Activated CD4-positive, alpha-beta T cell treated with anti-CD3 and anti-CD28 coated beads, Interleukin-10, Interleukin-2, amounts not matched to agents 100 ng/mL and 50 ng/mL, durations not matched to agents 16 hours and 8 hours (primary cell): ENCODE measurements around the gene CSNK1G1.
"Not testable (repeated sequence)": the region's sequence is repeated elsewhere in the genome, so short reads cannot be mapped to it uniquely, and the experiment has no call there.

Source experiments
- DNase-seq: peaks from one replicate; pipeline ENCODE4 v3.0.0-alpha.2; 2020

Gene CSNK1G1

DNA sequence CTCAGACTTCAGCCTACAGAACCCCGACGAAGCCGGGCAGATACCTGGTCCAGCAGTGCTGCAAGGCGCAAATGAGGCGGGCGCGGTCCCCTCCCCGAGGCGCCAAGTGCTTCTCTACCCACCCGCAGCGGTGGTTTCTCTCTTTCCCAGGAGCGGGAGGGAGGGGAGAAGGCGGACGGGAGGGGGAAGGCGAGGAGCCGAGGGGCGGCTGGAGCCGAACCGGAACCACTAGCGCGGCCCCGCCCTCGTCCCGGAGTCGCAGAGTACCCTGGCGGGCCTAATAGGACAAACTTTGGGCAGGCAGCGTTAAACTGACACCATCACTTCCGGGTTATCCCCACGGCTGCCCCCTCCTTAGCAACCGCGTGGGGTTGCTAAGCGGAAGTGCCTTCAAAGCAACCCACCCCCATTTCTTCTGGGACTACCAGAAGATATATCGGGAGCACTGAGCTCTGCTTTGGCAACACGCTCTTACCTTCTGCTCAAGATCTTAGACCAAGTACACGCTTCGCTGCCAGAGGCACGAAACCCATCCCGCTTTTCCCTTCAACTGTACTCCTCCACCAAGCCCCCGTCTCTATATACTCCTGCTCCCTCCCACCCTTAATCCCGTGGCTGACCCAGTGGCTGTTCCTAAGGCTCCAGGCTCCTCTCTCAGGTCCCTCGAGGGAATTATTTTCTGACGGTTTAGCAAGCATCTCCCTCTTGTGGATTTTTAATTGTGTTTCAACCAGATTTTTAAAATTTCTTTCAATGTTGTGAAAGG, at the start of gene CSNK1G1:
Gene CSNK1G1 (minus strand): TSS at position 230 of the 766 bp plus-strand sequence. CDS start 55,674 bp downstream, outside the sequence.
- peak; percentile 96 for DNase-seq

DNA sequence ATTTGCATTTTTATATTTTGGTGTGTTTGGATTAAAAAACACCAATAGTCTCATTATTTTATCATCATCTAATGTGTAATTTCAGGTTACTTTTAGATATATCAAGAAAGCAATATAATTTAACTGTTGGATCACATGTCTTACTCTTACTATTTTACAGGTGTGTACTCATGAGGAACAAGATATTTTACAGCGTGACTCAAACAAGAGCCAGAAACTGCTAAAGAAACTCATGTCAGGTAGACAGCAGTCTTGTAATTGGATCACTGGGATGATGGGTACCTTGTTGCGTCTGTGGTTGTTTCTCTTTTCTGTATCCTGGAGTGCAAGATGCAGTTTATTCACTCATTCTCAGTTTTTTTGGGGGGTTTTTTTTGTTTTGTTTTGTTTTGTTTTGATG, 44.6 kb upstream of the CSNK1G1 start:
- DNase-seq: no peak

DNA sequence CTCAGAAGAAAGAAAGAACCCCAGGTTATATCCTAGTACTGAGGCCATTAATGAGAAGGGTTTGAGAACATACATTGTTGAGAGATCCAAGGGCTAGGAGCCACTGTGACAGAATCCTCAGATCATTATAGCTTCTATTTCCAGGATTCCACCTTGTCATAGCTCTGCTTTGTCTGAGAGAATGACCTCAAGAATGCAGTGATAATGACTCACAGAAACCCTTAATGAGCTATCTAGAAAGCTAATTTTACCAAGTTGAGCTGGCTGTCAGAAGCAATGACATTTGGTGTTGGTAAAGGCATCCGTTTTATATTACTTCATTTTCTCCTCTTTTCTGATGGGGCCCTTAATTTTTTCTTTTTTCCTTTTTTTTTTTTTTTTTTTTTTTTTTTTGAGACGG, 42.6 kb upstream of the CSNK1G1 start:
- no peak for DNase-seq

DNA sequence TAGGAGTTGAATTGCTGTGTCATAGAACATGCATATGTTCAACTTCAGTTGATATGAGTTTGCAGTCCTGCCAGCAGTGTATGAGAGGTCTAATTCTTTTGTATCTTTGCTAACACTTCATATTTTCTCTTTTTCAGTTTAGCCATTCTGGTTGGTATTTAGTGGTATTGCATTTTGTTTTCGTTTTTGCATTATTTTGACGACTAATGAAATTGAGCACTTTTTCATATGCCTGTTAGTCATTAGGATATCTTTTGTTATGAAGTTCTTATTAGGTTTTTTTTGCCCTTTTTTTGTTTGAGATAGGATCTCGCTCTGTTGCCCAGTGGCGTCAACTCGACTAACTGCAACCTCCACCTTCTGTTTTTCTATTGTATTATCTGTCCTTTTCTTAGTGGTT, 40.8 kb upstream of the CSNK1G1 start:
- DNase-seq: no peak

DNA sequence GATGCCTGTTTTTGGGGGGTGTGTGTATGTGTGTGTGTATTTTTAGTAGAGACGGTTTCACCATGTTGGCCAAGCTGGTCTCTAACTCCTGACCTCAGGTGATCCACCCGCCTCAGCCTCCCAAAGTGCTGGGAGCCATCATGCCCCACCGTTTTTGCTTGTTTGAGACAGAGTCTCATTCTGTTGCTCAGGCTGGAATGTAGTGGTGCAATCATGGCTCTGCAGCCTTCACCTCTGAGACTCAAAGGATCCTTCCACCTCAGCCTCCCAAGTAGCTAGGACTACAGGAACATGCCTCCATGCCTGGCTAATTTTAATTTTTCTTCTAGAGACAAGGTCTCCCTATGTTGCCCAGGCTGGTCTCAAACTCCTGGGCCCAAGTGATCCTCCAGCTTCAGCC, 36.5 kb upstream of the CSNK1G1 start:
- not testable (repeated sequence) for DNase-seq

DNA sequence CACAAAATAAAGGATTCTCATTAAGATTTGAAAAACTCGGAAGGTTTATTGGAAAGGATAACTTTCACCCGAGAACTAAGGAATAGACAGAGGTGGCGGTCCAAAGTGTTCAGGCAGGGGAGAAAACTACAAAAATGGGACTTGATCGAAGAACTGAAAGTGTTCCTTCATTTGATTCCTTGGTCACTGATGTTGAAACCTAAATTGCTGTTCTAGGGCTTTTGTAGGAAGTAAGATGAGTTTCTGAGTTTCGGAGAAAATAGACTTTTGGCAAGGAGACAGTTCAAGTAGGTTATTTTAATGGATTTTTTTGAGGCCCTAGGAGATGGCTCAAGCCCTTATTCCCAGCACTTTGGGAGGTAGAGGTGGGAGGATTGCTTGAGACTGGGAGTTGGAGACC, 33.1 kb upstream of the CSNK1G1 start:
- no peak for DNase-seq

DNA sequence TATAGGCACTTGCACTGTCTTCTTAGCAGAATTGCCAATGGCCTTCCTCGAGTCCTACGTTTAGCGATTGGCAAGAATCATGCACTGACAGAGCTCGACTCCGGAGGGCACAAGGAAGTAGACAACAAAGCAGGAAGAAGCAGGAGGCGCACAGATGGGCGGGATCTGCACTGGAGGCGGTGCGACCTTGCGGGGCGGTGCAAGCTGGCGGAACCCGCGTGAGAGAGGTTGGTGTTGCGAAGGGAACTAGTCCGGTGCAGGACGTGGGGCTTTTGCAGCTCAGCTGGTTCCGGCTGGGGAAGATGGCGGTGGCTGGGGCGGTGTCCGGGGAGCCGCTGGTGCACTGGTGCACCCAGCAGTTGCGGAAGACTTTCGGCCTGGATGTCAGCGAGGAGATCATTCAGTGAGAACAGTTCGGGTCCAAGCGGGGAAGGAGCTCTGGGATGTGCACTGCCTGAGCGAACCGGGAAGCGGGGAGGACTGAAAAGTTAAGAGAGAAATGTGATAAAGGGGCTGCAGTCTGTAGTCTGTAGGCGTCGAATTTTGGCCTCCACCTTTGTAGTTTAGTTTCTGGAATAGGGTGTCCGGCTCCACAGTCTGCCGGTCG, 31.7 kb upstream of the CSNK1G1 start, which contains the start of gene TRIP4:
Gene TRIP4 (plus strand): TSS at position 275 of the 607 bp plus-strand sequence. CDS start 28 bp downstream, at position 303.
- peak; percentile 98 for DNase-seq

DNA sequence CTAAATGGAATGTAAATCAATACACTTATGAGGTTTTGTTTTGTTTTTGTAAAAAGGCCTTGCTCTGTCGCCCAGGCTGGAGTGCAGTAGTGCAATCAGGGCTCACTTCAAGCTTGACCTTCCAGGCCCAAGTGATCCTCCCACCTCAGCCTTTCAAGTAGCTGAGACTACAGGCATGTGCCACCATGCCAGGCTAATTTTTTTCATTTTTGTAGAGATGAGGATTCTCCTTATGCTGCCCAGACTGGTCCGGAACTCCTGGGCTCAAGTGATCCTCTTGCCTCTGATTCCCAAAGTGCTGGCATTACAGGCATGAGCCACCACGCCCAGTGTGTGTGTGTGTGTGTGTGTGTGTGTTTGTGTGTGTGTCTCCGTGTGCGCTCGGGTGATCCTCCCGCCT, 30.3 kb upstream of the CSNK1G1 start:
- no peak for DNase-seq

DNA sequence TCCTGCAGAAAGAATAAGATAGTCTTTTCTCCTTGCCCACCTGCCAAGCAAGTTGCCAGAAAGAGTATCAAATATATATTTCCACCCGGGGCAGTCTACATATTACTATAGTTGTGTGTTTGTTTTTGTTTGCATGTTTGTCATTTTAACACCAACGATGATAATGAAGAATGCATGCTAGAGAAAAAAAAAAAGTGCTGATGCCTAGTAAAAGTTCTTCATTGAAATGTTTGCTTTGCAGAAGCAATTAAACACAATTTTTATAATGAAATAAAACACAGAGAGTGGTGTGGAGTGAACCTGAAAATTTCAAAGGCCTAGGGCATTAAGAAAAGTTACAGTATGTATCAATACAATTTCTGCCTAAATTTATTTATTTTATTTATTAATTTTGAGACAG, 27.8 kb upstream of the CSNK1G1 start:
- no peak for DNase-seq

DNA sequence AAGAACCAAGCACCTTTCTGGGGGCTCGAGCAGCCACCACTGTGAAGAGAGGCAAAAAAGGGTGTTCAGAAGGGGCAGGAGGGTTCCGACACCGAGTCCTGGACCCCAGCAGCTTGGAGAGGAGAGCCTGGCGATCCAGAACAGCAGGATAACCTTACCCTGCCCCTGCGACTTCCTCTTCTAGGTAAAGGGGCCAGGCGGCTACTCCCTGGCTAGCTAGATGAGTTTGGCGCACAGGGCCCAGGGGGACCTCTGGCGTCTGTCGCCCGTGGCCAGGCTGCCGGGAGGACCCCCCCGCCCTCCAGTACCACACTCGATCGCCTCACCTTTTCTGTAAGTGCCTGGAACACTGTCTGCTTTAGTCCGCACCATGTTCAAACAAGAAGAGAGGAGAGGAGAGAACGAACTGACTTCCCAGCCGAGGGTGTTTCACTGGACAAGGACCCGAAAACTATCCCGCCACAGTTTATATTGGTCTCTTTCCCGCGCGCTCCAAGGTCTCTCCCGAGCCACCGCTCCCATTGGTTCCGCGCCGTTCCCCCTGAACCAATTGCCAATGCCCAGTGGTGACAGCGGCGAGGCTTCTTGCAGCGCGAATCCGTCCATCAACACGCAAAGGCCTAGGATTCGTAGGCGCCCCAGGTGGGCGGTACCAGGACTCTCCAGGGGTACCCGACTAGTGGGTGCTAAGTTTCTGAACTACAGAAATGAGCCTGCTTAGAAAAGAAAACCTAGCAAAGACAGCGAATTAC, 25.2 kb upstream of the CSNK1G1 start, which contains the start of gene PCLAF:
Gene PCLAF (minus strand): TSS at position 442 of the 752 bp plus-strand sequence. CDS start 70 bp downstream, at position 372.
- DNase-seq: peak; percentile 99

DNA sequence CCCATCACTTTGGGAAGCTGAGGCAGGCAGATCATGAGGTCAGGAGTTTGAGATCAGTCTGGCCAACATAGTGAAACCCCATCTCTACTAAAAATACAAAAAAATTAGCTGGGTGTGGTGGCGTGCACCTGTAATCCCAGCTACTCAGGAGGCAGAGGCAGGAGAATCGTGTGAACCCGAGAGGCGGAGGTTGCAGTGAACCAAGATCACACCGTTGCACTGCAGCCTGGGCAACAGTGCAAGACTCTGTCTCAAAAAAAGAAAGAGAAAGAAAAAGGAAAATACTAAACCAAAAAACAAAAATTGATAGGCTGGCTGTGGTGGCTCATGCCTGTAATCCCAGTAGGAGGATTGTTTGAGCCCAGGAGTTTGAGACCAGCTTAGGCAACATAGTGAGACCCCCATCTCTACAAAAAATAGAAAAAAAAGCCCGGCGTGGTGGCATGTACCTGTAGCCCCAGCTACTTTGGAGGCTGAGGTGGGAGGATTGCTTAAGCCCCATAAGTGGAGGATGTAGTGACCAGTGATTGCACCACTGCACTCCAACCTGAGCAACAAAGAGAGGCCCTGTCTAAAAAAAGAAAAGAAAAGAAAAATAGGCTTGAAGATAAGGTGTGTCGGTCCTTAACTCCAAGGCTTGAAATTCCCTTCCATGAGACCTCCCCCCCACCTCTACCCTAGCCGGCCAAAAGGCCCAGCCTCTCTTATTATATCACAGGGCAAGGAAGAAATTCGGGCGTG, 24.3 kb upstream of the CSNK1G1 start:
- not testable (repeated sequence) for DNase-seq

DNA sequence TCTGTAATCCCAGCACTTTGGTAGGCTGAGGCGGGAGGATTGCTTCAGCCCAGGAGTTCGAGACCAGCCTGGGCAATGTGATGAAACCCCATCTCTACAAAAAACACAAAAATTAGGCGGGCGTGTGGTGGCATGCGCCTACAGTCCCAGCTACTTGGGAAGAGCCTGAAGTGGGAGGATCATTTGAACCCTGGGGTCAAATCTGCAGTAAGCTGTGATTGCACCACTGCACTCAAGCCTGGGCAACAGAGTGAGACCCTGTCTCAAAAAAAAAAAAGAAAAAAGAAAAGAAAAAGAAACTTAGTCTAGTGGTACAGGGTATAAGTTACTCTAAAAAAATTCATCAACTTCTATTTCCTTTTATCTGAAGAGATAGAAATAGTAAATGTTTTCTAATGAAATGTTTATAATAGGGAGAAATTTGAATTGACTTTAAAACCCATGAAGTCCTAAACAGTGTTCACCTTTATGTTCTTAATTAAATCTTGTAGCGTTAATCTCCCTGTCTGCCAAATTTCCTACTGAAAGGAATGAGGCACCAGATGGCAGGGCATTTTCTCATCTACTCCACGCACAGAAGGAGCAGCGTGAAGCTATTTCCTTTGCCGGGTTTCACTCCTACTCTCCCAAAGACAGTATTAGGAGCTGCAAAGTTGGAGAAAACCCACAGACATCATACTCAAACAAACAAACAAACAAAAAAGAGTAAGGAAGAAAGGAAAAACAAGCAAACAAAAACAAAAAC, 23.4 kb upstream of the CSNK1G1 start:
- DNase-seq: no peak

DNA sequence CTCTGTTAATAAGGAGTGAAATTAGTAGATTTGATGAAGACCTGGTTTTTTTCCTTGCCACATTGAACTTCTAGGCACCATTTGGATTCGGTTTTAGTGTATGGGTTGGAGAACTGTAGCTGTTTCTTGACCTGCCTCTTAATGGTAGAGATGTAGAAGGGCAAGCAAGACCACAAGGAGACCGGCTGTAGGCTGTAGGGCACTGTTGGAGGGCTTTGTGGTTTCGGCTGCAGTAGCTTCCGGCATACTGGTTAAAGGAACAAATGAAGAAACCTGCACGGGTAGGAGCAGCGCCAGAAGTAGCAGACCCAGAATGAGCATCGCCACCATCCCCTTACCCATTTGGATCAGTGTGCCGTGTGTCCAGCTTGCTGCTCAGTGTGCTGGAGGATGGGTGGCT, 17.4 kb upstream of the CSNK1G1 start:
- no peak for DNase-seq

DNA sequence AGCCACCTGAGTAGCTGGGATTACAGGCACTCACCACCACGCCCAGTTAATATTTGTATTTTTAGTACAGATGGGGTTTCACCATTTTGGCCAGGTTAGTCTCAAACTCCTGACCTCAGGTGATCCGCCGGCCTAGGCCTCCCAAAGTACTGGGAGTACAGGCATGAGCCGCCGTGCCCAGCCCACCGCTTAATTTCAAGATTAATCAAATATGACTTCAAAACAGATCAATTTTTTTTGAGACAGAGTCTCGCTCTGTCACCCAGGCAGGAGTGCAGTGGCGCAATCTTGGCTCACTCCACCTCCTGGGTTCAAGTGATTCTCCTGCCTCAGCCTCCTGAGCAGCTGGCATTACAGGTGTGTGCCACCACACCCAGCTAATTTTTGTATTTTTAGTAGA, 15.4 kb upstream of the CSNK1G1 start:
- not testable (repeated sequence) for DNase-seq

DNA sequence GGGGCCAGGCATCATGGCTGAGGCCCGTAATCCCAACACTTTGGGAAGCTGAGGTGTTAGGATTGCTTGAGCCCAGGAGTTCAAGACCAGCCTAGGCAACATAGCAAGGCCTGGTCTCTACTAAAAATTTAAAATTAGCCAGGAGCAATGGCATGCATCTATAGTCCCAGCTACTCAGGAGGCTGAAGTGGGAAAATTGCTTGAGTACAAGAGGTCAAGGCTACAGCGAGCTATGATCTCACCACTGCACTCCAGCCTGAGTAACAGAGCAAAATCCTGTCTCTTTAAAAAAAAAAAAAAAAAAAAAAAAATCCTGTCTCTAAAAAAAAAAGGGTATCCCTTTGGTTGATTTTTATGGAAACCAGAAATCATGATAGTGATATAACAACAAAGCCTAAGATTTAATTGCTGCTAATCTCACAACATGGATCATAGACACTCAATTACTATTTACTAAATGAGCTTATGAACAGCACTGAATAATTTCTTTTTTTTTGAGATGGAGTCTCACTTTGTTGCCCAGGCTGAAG, 13.2 kb upstream of the CSNK1G1 start:
- no peak for DNase-seq

DNA sequence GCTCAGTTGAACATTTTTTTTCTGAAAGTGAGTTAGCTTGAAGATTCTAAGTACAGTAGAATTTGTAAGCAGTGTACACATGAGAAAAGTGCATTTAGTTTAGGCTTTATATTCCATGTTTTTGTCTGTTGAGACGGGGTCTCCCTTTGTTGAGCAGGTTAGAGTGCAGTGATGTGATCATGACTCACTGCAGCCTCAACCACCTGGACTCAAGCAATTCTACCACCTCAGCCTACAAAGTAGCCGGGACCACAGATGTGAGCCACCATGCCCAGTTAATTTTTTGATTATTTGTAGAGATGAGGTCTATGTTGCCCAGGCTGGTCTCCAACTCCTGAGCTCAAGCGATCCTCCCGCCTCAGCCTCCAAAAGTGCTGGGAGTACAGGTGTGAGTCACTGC, 5.3 kb upstream of the CSNK1G1 start:
- DNase-seq: no peak

DNA sequence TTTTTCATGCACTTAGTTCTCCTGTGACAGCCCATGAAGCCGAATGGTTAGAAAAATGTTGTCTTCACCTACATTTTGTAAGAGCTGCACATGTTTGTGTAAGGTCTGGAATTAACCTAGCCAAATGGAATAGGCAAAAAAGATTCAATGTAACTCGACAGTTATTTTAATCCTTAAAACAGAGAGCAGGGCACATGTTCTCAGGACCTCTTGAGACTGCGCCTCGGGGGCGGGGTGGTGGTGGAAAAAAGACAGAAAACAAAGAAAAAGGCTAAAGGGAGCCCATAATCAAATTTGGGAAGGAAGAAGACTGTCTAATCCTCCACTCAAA, 702 bp upstream of the CSNK1G1 start:
- no peak for DNase-seq

DNA sequence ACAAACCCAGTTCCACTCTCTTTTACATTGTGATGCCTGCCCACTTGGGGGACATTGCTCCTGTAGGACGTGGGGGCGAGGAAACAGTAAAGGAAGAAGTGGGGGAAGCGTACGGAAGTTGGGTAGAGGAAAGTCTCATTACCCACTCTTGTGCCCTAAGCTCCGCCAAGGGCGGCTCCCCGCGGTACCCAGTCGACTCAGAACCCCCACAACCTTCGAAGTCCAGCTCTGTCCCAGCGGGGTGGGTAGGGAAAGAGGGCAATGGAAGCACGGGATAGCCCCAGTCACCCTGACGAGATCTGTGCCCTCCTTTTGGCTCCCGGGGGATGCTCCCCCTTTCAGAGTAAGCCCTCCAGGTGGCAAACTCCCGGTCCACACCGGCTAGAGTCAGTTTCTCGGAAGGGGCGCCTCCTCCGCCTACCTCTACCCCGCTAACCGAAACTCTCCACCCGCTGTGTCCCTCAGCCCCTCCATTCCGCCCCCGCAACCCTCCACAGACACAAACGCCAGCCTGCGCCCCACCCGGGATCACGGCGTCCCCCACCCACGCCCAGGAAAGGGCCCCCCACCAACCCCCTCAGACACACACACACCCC, 527 bp downstream of the CSNK1G1 start:
- peak; percentile 32 for DNase-seq

DNA sequence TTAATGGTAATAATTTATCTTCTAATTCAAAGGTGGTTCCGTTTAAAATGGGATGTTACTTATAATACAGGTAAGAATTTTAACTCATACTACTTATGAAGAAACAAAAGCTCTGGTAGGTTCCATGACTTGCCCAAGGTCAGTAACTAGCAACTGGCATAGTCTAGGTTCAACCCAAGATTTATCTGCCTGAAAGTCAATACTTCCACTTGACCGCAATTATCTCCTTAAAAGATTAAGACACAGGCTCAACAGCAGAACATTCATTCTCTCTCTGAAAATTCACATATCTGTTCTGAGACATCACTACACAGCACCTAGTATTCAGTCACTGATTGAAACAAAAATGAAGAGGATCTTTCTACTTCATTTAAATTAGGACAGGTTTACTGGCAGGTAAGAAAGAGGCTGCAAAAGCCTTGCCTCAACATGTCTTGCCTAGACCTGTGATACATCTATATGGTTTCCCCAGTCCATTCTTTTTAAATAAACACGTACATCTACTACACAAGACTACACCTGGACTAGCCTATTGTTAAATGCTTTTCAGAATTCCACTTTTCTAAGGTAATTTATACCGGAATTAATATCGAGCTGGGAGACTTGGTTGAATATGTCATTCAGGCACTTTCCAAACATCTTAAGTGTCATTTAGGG, 1.2 kb downstream of the CSNK1G1 start:
- no peak for DNase-seq

DNA sequence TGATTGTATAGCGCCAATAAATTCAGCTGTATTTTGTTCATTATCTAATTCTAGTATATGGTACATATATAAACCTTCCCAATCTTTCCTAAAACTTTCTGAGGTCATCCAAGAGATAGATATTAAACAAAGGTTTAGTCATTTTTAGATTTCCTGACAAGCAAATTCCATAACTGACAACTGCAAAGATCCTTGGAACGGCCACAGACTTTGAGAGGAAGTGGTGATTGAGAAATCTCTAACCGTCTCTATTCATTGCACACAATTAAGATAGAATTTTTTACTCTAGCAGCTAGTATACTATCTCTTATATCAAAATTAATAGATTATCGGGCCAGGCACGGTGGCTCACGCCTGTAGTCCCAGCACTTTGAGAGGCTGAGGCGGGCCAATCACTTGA, 4.7 kb downstream of the CSNK1G1 start:
- no peak for DNase-seq

DNA sequence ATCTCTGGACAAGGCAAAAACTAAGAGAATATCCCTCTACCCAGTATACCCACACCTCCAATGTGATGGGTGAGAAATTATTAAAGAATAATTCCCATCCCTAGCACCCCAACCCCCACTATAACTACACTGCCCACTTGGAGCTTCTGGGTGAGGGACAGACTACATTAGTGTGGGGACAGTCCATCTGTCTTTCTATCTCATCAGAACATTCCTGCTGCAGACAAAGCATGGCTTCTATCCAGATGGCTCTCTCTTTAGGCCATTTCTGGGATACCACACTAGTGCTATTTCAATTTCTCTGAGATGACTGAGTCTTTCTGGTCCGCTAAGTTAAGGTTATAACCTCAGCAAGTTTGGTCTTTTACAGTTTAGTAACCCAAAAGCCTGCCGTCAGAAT, 6.6 kb downstream of the CSNK1G1 start:
- DNase-seq: no peak
